Measurements from ENCODE around the gene ZNF789.
"Not testable (repeated sequence)": the region's sequence is repeated elsewhere in the genome, so short reads cannot be mapped to it uniquely, and the experiment has no call there.

ZNF789 gene

DNA sequence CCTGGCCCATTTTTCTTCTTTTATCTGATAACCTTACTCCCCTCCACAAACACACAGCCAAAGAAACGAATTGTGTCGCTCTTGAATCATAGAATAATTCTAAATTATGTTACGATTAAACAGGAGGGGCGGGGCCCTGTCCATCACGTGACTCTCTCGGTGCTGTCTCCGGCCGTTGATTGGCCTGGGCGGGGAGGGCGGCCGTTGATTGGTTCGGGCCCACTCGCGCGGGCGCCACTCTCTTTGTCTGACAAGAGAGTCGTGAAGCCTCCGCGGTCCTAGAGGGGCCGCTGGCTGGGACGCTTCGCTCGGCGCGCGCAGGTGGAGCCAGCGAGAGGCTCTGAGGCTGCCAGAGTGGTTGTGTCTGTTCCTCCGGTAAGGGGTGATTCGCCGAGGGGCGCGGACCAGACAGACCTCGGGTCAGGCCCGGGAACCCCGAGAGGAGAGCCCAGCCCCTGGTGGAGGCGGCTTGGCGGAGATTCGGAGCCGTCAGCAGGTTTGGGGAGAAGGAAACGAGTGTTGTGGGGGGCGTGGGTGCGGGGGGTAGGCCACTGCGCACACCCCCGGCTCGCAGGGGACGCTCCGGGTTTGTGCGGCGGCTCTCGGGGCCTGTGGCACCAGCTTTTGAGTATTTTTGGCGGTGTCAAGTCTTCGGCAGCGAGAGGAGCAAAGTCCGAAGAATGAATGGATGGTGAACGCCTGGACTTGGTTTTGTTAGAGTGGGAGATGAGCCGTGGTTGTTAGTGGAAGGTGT lies at the start of gene ZNF789:
ZNF789 (plus strand) TSS at position 330 of the 754 bp plus-strand sequence. CDS start 3,567 bp downstream, outside the sequence.
- peak; percentile 98 for DNase-seq

DNA sequence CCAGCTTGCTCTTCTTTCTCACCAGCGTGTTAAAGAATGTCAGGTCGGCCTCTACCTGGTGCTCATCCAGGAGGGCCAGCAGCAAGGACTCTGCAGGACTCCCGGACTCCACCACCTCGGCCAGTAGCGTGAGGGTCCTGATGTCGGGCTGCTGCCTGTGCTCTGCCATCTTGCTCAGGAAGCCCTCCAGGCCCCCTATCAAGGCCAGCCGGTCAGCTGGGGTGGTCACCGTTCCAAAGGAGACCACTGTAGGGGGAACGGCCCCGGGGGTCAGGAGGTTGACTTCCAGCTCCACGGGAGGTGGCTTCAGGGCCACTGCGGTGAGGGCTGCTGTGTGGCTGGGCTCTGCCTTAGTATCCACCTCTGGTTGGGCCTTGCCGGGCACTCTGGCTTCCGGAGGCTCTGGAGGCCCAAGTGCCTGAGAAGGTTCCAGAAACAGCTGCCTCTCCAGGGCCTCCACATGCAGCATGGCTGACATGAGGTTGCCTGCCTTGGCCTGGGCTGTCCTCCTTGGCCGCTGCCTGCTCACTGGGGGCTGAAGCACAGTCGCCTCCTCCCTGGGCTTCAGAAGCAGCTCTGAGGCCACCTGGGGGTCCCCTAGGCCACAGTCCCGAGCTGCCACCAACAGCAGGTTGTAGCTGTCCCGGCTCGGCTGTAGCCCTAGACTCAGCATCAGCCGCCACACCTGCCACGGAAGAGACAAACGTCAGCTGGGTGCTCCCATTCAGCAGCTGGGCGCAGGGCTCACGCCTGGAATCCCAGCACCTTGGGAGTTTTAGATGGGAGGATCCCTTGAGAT lies 47.6 kb upstream of the ZNF789 start:
- no peak for DNase-seq

DNA sequence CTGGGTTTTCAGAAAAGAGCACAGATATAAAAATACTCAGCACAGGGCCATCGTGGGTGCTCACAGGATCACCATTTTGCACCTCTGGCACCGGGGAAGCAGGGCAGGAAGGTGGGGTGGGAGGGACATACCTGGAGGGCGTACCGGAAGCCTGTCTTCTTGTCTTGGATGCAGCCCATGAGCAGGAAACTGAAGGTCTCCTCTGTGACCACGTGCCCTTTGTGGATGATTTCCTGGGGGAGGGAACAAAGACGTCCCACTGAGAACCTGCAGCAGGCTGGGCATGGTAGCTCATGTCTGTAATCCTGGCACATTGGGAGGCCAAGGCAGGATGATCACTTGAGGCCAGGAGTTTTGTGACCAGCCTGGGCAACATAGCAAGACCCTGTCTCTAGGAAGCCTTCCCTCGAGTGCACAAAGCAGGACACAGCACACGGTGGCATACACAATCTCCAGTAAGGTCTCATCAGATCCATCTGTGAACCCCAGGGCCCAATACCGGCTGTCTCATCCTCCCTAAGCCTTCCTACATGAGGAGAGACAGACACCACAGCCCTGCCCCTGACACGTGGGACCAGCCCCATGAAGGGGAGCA lies 43.6 kb upstream of the ZNF789 start:
- no peak for DNase-seq

DNA sequence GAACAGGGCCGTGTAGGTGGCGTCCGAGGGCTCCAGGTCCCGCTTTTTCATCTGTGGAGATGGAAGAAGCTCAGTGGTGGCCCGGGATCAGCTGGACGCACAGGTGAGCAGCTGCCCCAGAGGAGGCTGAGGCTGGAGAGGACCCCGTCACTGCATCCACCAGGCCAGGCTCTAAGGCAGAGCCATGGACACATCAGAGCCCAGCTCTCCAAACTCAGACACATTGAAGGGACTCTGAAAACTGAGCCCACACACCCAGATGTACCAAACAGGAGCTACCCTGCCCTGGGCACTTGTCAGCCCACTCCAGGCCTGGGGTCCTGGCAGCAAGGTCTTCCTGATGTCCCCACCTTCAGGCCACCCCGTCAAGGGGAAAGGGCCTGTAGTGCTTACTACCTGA lies 42.9 kb upstream of the ZNF789 start:
- DNase-seq = no peak

DNA sequence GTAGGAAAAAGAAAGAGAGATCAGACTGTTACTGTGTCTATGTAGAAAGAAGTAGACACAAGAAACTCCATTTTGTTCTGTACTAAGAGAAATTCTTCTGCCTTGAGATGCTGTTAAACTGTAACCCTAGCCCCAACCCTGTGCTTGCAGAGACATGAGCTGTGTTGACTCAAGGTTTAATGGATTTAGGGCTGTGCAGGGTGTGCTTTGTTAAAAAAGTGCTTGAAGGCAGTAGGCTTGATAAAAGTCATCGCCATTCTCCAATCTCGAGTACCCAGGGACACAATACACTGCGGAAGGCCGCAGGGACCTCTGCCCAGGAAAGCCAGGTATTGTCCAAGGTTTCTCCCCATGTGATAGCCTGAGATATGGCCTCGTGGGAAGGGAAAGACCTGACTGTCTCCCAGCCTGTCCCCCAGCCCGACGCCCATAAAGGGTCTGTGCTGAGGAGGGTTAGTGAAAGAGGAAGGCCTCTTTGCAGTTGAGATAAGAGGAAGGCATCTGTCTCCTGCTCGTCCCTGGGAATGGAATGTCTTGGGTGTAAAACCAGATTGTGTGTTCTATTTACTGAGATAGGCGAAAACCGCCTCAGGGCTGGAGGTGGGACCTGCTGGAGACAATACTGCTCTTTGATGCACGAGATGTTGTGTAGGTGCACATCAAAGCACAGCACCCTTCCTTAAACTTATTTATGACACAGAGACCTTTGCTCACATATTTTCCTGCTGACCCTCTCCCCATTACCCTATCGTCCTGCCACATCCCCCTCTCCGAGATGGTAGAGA lies 40.7 kb upstream of the ZNF789 start:
- DNase-seq = not testable (repeated sequence)

DNA sequence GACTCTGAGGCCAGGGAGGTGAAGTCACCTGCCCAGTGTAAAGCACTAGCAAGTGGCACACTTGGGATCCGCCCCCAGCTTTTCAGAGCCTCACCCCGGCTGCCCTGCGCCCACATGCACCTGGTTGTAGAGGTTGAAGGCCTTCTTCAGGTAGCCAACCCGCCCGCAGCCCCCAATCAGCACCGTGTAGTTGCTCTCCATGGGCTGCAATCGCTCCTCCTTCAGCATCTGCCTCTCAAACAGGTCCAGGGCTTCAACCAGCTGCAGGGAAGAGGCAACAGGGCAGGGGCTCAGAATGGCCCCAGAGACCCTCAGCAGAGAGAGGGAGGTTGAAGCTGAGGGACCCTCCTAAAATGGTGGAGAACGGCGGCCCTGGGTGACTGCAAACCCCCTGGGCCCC lies 39.5 kb upstream of the ZNF789 start:
- DNase-seq = no peak

DNA sequence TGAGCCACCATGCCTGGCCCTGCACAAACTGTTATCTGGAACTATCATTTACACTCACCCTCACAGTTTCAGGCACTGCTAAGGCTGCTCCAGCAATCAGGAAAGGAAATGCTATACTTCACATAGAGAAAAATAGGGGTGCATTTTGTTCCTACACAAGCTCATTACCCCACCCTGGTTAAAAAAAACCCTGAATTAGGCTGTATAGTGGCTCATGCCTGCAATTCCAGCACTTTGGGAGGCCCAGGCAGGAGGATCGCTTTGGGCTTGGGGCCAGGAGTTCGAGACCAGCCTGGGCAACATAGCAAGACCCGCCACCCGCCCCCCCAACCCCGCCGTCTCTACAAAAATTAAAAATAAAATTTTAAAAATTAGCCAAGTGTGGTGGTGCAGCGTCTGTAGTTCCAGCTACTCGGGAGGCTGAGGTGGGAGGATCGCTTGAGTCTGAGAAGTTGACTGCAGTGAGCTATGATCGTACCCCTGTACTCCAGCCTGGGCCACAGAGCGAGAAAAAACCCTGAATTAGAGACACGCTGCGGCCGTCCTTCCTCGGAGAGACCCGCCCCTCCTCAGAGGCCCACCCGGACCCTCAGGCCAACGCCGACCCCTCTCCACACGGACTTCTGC lies 34.6 kb upstream of the ZNF789 start:
- DNase-seq = no peak

DNA sequence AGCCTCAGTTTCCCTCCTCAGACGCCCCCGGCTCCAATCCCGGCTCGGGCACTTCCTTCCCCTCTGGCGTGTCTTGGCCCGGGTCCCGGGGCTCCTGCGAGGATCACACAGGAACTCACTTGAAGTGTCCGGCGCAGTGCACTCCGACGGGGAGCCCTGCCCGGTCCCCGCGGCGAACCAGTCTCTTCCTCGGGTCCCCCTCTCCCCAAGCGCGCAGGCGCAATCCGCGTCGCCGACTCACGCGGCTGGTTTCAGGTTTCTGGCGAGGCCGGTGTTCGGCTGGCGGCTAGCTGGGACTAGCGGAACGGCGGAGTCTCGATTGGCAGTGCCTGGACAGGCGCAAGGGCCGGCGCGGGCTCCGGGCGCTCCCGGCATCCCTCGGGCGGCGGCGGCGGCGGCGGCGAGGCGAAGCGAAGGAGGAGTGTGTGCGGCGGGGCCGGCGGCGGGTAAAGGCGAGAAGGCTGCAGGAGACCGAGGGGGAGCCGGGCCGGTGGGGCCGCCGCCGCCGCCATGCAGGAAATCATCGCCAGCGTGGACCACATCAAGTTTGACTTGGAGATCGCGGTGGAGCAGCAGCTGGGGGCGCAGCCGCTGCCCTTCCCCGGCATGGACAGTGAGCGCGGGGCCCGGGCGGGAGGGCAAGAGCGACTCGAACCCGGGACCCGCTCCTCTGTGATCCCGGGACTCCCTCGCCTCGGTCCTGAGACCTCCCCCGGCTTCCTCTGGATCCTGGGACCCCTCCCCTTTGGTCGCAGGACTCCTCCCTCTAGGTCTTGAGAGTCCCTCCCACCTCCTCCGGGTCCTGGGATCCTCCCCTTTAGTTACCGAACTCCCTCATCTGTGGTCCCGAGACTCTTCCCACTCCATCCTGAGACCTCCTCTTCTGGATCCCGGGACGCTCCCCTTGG lies 33.9 kb upstream of the ZNF789 start, which contains the start of the genes CPSF4 and PTCD1:
CPSF4 (plus strand) TSS at position 371 of the 908 bp plus-strand sequence; CDS start at position 511, 140 bp downstream.
PTCD1 (minus strand) TSS at position 226 of the 908 bp plus-strand sequence. CDS start 3,556 bp downstream, outside the sequence.
- peak; percentile 95 for DNase-seq

DNA sequence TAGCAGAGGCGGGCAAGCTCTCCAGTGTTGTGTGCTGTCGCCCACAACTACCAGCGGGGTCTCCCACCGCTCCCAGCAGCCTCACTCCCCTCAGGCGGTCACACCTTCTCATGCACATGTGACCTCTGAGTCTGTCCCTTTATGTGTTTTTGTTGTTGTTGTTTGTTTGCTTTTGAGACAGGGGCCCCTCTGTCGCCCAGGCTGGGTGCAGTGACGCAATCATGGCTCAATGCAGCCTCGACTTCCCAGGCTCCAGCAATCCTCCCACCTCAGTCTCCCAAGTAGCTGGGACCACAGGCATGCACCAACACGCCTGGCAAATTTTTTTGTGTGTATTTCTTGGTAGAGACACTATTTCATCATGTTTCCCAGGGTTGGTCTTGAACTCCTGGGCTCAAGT lies 32.5 kb upstream of the ZNF789 start:
- DNase-seq = no peak

DNA sequence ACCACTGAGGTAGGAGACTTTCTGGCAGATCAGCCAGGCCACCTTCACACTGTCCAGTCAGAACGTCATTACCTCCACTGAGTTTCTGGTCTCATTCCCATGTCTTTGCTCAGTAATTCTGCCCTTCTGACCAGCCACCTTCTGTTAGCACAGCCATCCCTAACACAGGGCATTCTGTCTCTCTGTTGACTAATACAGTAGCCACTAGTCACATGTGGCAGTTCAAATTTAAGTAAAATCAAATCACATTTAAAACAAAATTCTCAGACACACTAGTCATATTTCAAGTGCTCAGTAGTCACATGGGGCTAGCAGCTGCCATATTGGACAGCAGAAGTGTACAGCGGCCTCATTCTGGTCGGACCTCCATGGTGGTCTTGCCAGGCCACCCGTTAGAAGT lies 26.6 kb upstream of the ZNF789 start:
- no peak for DNase-seq

DNA sequence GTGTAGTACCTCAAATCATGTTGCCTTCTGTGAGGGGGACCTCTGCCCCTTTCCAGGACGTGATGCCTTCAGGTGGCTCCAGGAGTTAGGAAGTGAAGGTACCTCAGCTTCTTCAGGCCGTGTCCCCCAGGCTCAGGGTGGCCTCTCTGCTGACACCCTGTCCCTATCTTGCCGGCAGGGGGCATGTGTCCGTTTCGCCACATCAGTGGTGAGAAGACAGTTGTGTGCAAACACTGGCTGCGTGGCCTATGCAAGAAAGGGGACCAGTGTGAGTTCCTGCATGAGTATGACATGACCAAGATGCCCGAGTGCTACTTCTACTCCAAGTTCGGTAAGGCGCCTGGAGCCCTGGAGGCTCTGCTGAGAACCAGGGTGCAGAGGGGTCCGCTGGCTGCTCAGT lies 24.7 kb upstream of the ZNF789 start:
- peak; percentile 40 for DNase-seq

DNA sequence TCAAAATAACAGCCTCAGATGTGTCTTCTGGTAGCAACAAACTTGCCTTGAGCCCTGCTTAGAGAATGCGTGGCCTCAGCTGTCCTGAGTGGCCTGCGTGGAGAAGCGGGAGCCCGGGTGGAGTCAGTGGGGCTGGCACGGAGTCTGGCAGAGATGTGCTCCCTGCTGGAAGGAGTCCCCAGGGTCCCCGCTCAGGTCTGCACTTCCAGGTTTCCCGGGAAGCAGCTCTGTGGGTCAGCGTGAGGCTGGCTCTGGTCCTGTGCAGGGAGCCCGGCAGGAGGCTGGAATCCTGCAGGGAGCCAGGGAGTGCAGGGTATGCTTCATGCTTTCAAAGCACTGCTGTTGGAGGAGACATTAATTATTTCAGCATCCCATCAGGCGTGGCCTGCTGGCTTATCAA lies 23.8 kb upstream of the ZNF789 start:
- no peak for DNase-seq

DNA sequence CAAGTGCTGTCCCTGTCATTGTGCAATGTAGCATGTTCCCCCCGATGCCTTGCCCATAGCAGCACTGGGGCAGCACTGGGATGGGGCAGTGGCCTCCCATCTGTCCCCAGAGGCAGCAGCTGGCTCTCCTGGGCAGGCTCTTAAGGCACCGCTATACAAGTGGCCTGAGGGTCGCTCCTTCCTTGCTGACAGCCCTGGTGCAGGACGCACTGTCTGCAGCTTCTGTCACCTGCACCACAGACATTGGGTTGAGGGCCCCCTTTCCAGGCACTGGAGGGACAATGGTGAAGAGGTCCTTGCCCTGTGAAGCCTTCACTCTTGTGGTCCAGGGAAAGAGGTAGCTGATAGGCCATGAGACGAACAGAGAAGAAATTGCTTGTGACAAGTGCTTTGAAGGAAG lies 23.4 kb upstream of the ZNF789 start:
- no peak for DNase-seq

DNA sequence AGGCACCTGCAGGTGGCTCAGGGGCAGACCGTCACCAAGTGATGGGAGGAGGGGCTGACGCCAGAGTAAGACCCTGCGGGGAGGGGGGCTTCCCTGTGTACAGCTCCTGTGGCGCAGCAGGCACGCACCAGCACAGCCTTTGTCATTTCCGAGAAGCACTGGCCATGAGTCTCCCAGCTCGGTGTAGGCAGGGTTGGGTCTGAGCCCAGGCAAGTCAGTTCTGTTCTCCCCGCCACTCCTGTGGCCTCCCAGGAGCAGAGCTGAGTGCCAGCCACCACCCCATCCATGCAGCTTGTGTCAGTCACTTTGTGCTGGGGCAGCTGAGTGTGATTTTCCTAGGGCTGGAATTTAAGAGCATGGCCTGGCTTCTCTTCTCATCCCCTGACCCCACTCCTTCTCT lies 20.8 kb upstream of the ZNF789 start:
- no peak for DNase-seq

DNA sequence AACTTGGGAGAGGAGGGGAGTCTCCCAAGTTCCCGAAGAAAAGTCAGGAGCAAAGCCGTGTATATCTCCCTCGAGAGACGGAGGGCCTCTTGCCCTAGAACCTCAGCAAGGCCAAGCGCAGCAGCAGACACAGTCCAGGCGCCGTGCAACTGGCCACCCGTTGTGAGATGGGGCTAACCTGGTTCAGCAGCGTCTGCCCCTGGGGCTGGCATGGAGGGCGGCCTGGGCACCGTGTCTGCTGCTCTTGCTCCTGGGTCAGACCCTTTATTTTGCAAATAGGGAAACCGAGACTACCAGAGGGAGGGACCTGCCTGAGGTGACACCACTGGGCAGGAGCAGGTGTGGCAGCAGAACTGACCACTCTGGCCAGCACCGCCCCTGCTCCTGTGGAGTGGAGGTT lies 20.1 kb upstream of the ZNF789 start:
- no peak for DNase-seq

DNA sequence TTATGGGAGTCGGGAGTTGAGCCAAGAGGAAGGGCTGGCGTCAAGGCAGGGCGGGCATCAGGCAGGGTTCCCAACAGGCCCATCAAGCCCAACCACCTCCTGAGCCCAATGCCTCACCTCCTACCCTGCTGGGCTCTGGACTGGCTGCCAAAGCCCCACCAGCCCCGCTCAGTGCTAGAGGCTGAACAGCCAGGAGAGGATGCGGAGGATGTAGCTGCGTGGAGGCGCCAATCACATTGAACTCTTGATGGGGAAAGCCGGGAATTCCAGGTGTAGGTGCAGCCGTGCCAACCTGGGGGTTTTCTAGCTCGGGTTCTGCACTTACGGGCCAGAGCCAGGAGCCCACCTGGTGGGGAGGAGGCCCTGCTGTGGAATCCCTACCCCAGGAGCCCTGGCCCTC lies 19.6 kb upstream of the ZNF789 start:
- no peak for DNase-seq

DNA sequence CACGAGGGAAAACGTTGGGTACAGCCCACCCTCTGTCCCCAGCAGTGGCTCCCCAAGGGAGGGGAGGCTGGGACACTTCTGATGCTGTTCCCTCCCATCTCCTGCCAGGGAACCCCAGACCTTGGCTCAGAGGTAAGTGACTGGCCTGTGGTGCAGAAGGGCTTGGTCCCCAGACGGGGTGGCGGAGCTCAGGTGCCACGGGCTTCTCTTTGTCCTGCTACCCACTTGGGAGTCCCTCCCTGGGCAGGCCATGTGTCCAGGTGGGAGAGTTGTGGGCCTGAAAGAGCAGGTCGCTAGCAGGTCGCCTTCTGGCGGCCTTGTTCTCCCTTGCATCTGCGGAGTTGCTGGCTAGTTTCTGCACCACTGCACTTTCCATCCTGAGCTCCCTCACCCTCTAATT lies 16.8 kb upstream of the ZNF789 start:
- DNase-seq = no peak

DNA sequence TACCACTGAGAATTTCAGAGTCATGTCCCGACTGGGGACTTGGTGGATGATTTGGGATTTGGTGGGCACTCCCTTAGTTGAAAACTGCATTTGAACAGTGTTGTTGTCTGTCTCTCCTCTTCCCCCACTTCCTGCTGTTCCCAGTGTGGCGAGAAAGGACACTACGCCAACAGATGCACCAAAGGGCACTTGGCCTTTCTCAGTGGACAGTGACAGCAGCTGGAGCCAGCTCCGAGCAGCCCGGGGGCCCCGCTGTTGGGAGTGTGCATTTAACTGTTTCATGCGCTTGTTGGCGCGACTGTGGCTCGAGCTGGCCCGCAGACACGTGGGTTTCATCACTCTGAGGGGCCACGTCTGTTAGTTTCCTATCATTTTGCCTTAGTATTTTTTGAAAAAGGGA lies 16.4 kb upstream of the ZNF789 start:
- DNase-seq = no peak

DNA sequence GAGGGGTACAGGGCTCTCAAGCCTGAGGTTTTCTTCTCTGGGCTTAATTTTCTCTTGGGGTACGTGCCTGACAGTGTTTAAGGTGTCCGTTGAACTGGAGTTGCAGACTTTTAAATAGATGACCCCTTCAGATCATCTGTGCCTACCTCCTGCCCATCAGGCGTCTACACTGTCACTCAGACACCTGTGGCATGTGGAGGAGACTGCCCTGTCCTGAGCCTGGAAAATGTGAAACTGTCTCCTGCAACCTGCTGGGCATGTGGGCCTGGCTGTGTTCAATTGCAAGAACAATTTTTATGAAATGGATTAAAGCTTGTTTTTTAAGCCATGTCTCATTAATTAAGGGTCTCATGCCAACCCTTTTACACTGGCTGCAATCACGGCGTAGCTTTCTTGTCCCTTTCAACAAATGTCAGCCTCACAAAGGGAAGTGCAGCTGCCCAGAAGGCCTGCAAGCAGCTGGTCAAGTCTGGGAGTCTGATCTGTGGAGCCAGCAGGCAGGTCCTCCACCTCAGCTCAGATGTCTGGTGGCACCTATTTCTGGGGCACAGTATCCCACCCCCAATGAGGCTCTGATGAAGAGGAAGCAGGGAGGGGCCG lies 15.5 kb upstream of the ZNF789 start:
- DNase-seq = no peak

DNA sequence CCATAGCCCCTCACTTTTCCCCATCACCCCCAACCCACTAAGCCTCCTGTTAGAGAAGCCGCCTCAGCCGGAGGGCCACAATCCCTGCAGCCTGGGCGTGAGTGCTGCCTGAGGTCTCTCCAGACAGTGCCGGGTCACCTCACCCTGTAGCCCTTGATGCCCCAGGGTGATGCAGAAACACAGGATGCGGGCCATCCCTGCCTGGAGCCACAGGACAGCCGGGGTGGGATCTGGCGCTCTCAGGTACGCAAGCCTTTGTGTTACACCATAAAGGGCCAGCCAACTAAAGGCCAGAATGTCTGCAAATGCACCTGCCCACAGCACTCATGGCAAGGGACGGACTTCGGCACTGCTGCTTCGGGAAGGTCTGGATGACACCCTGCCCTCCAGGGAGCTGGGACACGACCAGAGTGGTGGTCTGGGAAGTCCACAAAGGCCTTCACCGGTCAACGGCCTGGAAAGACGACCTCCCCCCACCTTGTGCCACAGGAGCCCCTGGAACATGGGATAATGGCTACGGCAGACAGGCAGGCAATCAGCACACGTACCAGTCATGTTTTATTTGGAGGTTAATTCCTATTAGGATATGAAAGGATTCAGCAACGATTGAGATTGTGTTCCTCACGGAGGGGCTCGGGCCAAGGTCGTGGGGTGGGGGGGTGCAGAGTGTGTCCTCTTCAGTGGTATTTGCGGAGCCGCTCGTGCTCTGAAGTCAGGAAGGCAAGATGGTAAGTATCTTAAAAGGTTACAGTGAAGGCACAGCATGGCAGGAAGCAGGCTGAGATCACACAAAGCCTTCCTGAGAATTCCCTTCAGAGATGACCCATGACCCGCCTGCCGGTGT lies 14.8 kb upstream of the ZNF789 start:
- no peak for DNase-seq
